ENCODE results near the gene OR5J2.
"Not testable (repeated sequence)": the region's sequence is repeated elsewhere in the genome, so short reads cannot be mapped to it uniquely, and the experiment has no call there.

Gene OR5J2

GRCh38 chr11:56176318-56176717 lies at the start of gene OR5J2:
OR5J2 (plus strand) TSS chr11:56176618; CDS start chr11:56176618, 0 bp downstream.
- no peak for TF ChIP-seq GATA1 (IDR thresholded peaks at IDR 0.05; ENCODE audit: low read depth, low read length)
- no peak for TF ChIP-seq POLR2A (IDR thresholded peaks at IDR 0.05; ENCODE audit: low read length)
- no peak for DNase-seq

GRCh38 chr11:56140151-56140661 lies 36.2 kb upstream of the OR5J2 start, which contains the start of gene OR8J3:
OR8J3 (minus strand) TSS chr11:56140201; CDS start chr11:56137718, 2,483 bp downstream.
- no peak for DNase-seq
- no peak for TF ChIP-seq POLR2A (IDR thresholded peaks at IDR 0.05; ENCODE audit: low read length)
- TF ChIP-seq GATA1 (IDR thresholded peaks at IDR 0.05; ENCODE audit: low read depth, low read length): no peak

DNA sequence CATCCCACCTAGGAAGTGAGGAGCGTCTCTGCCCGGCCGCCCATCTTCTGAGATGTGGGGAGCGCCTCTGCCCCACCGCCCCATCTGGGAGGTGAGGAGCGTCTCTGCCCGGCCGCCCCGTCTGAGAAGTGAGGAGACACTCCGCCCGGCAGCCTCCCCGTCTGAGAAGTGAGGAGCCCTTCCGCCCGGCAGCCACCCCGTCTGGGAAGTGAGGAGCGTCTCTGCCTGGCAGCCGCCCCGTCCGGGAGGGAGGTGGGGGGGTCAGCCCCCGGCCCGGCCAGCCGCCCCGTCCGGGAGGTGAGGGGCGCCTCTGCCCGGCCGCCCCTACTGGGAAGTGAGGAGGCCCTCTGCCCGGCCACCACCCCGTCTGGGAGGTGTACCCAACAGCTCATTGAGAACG lies 32.7 kb upstream of the OR5J2 start:
- DNase-seq: not testable (repeated sequence)

DNA sequence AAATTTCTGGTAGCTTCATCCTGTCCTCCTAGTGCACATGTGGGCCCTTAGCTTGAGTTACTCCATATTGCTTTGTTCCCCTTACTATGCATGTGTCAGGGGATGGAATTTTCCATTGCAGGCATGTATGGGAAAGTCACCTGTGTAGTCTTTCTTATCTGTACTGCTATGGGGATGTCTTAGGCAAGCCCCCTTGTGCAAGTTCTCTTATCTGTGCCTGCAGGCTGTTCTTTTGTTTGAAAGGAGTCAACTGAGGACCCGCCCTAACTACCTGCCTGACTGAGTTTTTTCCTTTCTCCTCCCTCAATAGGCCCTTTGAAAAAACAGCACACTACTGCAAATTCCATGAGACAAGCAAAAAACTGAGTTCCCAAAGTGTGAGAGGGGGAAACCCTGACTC lies 25.0 kb upstream of the OR5J2 start:
- DNase-seq: no peak
- no peak for TF ChIP-seq GATA1 (IDR thresholded peaks at IDR 0.05; ENCODE audit: low read depth, low read length)
- TF ChIP-seq POLR2A (IDR thresholded peaks at IDR 0.05; ENCODE audit: low read length): no peak

GRCh38 chr11:56152333-56152732 lies 24.1 kb upstream of the OR5J2 start:
- TF ChIP-seq GATA1 (IDR thresholded peaks at IDR 0.05; ENCODE audit: low read depth, low read length) (no peak), POLR2A (IDR thresholded peaks at IDR 0.05; ENCODE audit: low read length) (no peak)
- no peak for DNase-seq

DNA sequence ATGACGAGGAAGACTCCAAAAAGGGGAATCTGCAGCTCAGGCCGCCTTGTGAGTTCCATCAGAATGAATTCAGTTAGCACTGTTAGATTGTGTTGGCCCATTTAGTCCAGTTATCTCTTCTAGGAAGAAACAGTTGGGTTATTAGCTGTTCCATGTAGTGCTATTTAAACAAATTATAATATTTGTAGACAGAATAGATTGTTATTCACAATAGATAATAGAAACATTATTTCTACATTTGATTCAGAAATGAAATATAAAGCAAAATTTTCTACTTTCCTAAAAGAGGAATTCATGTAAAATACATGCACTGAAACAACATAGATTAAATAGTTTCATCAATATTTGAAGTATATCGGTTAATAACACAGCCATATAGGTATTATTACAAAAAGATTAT lies 16.2 kb upstream of the OR5J2 start, which contains the start of gene OR8K5:
Gene OR8K5, minus strand, starts transcription at position 101 of the 400 bp plus-strand sequence. Its CDS starts 0 bp downstream, at position 101.
- no peak for TF ChIP-seq POLR2A (IDR thresholded peaks at IDR 0.05; ENCODE audit: low read length)

GRCh38 chr11:56163804-56164203 lies 12.6 kb upstream of the OR5J2 start:
- TF ChIP-seq POLR2A (IDR thresholded peaks at IDR 0.05; ENCODE audit: low read length) (no peak), GATA1 (IDR thresholded peaks at IDR 0.05; ENCODE audit: low read depth, low read length) (no peak)
- no peak for DNase-seq

More for the DNA sequence above, 16.2 kb upstream of the OR5J2 start, which contains the start of gene OR8K5:
- no peak for DNase-seq

DNA sequence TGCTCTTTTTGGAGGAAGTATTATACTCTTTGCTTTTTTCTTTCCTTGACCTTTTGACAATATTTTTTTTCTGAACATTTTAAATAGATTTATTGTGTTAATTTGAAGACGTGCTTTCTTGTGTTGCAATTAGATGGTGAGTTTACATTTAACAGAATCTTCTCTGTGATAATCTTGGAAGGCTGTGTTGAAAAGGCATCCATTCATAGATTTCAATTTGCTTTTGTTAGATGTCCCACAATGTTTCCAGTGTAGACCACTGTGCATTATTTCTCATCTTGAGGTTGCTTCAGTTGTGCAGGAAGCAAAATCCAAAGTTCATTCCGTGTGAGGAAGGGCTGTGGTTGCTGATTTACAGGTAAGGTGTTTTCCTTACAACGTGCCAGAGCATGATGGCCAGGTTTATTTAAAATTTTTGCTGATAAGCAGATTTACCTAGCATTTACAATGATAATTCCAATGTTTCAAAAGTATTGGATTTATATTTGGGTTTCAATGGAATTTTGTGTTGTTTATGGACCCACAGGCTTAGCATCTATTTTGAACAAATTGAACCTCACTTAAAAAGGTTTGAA lies 4.1 kb upstream of the OR5J2 start:
- DNase-seq: no peak
- TF ChIP-seq POLR2A (IDR thresholded peaks at IDR 0.05; ENCODE audit: low read length): no peak
- TF ChIP-seq GATA1 (IDR thresholded peaks at IDR 0.05; ENCODE audit: low read depth, low read length): no peak

DNA sequence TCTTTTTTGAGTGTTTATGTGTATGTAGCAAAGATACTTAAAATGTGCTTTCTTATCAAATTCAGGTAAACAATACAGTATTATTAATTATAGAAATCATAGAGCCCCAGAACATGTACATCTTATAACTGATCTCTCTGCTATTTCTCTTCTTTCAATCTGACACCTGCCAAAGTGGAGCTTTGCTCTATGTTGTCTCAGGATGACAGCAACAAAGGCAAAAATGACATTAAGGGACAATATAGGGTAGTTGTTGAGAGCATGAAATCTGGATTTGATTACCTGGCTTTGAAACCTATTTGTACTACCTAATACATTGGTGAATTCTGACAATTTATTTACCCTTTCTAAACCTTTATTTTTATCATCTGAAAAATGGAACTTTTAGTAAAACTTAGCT lies 7.0 kb downstream of the OR5J2 start:
- TF ChIP-seq POLR2A (IDR thresholded peaks at IDR 0.05; ENCODE audit: low read length) (no peak), GATA1 (IDR thresholded peaks at IDR 0.05; ENCODE audit: low read depth, low read length) (no peak)

DNA sequence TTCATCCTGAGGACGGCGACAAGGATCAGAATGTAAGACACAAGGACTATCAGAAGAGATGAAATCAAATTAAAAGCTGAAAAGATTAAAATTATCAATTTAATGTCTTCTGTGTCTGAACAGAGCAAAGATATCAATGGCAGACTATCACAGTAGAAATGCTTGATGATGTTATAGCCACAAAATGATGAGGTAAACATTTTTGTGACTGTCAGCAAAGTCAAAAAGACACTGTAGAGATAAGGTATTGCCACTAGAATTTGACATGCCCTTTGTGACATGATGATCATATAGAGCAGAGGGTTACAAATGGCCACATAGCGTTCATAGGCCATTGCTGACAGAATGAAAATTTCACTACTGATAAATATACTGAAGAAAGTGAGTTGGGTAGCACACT lies 12.2 kb downstream of the OR5J2 start:
- DNase-seq: no peak
- TF ChIP-seq POLR2A (IDR thresholded peaks at IDR 0.05; ENCODE audit: low read length) (no peak), GATA1 (IDR thresholded peaks at IDR 0.05; ENCODE audit: low read depth, low read length) (no peak)

More for the DNA sequence above, 7.0 kb downstream of the OR5J2 start:
- DNase-seq: no peak

DNA sequence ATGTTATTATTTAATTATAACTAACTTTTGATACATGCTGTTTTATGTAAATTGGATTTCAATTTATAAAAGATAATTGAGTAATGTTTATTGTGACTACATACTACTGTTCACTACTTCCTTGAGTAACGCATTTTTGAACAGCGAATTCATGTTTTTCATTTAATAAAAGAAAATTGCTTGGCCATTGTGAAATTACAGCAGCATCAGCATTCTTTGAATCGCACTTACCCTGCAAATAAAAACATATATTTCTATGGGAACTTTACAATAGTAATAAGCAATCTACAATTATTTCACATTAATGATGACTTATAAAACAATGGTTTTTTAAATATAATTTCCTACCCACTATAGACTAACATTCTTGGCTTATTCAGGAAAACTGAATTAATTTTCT lies 20.3 kb downstream of the OR5J2 start:
- TF ChIP-seq GATA1 (IDR thresholded peaks at IDR 0.05; ENCODE audit: low read depth, low read length): no peak
- no peak for TF ChIP-seq POLR2A (IDR thresholded peaks at IDR 0.05; ENCODE audit: low read length)
- DNase-seq: no peak

DNA sequence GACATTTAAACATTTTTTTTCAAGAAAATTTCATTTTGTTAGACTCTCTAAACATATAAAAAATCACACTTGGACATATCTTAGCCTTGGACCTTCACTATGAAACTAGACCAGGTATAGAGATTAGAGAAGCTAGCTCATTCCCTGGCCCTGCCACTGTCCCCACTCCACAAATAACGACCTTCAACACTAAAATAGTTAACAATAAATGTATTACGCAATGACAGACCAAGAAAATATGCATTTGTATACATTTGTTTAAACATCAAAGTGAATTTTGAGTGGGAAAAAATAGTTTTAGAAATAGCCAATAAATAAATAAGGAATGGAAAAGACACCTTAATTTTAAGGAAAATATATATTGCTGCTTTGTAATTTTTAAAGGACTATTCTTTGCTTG lies 20.9 kb downstream of the OR5J2 start:
- DNase-seq: no peak

GRCh38 chr11:56207790-56208189 lies 31.4 kb downstream of the OR5J2 start:
- TF ChIP-seq POLR2A (IDR thresholded peaks at IDR 0.05; ENCODE audit: low read length): no peak
- TF ChIP-seq GATA1 (IDR thresholded peaks at IDR 0.05; ENCODE audit: low read depth, low read length): no peak
- no peak for DNase-seq

More for the DNA sequence above, 20.9 kb downstream of the OR5J2 start:
- TF ChIP-seq GATA1 (IDR thresholded peaks at IDR 0.05; ENCODE audit: low read depth, low read length): no peak
- no peak for TF ChIP-seq POLR2A (IDR thresholded peaks at IDR 0.05; ENCODE audit: low read length)

GRCh38 chr11:56214537-56214936 lies 38.1 kb downstream of the OR5J2 start:
- TF ChIP-seq GATA1 (IDR thresholded peaks at IDR 0.05; ENCODE audit: low read depth, low read length) (no peak), POLR2A (IDR thresholded peaks at IDR 0.05; ENCODE audit: low read length) (no peak)
- no peak for DNase-seq

DNA sequence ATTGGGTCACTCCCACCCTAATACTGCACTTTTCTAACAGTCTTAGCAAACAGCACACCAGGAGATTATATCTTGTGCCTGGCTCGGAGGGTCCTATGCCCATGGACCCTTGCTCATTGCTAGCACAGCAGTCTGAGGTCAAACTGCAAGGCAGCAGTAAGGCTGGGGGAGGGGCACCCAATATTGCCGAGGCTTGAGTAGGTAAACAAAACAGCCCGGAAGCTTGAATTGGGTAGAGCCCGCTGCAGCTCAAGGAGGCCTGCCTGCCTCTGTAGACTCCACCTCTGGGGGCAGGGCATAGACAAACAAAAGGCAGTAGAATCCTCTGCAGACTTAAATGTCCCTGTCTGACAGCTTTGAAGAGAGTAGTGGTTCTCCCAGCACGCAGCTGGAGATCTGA lies 43.3 kb downstream of the OR5J2 start:
- DNase-seq: not testable (repeated sequence)
